Thymus (tissue), 14 donors: ENCODE data around the gene SRPK3. TPM values are rescaled to one million over a fixed set of nuclear protein-coding genes. Genes with fewer than 3 reads are reported as not detected.

Source experiments
- DNase-seq, 9 donors: peaks; one replicate each; pipeline ENCODE4 v3.0.0-alpha.2; 2013; ENCODE audit warnings: low spot score in 9 of 9, low read depth in 6 of 9, missing footprints in 1 of 9
- H3K27ac ChIP-seq, 2 donors: one replicate each; pipeline ENCODE4 v1.5.1; 2013; ENCODE audit warnings: control low read depth in 1 of 2, low read depth in 1 of 2, low read length in 1 of 2, mild to moderate bottlenecking in 1 of 2, moderate library complexity in 1 of 2
- H3K27me3 ChIP-seq, 2 donors: one replicate each; pipeline ENCODE4 v1.5.1; 2013; ENCODE audit warnings: low read length in 1 of 2; ENCODE audit not compliant: control insufficient read depth in 2 of 2, insufficient read depth in 1 of 2
- H3K36me3 ChIP-seq, 2 donors: one replicate each; pipeline ENCODE4 v1.5.1; 2013; ENCODE audit warnings: low read length in 1 of 2, mild to moderate bottlenecking in 1 of 2, moderate library complexity in 1 of 2; ENCODE audit not compliant: control insufficient read depth in 2 of 2, insufficient read depth in 2 of 2
- H3K4me1 ChIP-seq, 2 donors: one replicate each; pipeline ENCODE4 v1.5.1; 2013; ENCODE audit warnings: low read length in 2 of 2; ENCODE audit not compliant: control insufficient read depth in 2 of 2, insufficient read depth in 2 of 2
- H3K4me3 ChIP-seq, 2 donors: one replicate each; pipeline ENCODE4 v1.5.1; 2013; ENCODE audit warnings: low read length in 2 of 2, control low read depth in 1 of 2, mild to moderate bottlenecking in 1 of 2
- H3K9me3 ChIP-seq, 2 donors: one replicate each; pipeline ENCODE4 v1.5.1; 2013; ENCODE audit warnings: low read length in 1 of 2, mild to moderate bottlenecking in 1 of 2; ENCODE audit not compliant: control insufficient read depth in 2 of 2, insufficient read depth in 1 of 2
- WGBS: extraction: QIAGEN DNeasy Blood & Tissue Kit; methylation state at CpG from one replicate; pipeline ENCODE4 v1.1.7; 2013; 5-methylcytosine and 5-hydroxymethylcytosine counted together
- long read RNA-seq, 10 donors: transcript quantifications; one replicate each; lab custom pipeline, GENCODE V29; 2026
- polyA plus RNA-seq: library from polyadenylated mRNA; stranded (reverse); fragments of 200-250 nt; gene quantifications from one replicate; pipeline ENCODE4 v1.2.3, GENCODE V29; 2013
- total RNA-seq: library from RNA; stranded (reverse); fragments of 120-200 nt; gene quantifications from one replicate; pipeline ENCODE4 v1.2.4, GENCODE V29; 2013
- donor health status: healthy.

SRPK3 gene, protein sequence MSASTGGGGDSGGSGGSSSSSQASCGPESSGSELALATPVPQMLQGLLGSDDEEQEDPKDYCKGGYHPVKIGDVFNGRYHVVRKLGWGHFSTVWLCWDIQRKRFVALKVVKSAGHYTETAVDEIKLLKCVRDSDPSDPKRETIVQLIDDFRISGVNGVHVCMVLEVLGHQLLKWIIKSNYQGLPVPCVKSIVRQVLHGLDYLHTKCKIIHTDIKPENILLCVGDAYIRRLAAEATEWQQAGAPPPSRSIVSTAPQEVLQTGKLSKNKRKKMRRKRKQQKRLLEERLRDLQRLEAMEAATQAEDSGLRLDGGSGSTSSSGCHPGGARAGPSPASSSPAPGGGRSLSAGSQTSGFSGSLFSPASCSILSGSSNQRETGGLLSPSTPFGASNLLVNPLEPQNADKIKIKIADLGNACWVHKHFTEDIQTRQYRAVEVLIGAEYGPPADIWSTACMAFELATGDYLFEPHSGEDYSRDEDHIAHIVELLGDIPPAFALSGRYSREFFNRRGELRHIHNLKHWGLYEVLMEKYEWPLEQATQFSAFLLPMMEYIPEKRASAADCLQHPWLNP
- total RNA-seq (0.61 TPM), polyA plus RNA-seq (0.75 TPM)
- long read RNA-seq, donor 1, result 0 reads
- long read RNA-seq, donor 2, partial matches to known transcripts, result 62 of 117 reads
- long read RNA-seq, donor 2, other reads (novel, unspliced or antisense), result 55 of 117 reads
- long read RNA-seq, donor 3, result 0 reads
- long read RNA-seq, donor 4, partial matches to known transcripts, result 18 of 37 reads
- long read RNA-seq, donor 4, other reads (novel, unspliced or antisense), result 19 of 37 reads
- long read RNA-seq, donor 5, result 0 reads
- long read RNA-seq, donor 6, result 0 reads
- long read RNA-seq, donor 7, result 0 reads
- long read RNA-seq, donor 8, result 0 reads
- long read RNA-seq, donor 9, result 0 reads
- long read RNA-seq, donor 10, result 0 reads

GRCh38 chrX:153780678-153781427 lies at the start of gene SRPK3:
Gene SRPK3 (plus strand): TSS chrX:153781041. CDS start chrX:153781087, 46 bp downstream.
- H3K9me3 ChIP-seq, result no peaks in the 10 kb centered on the region
- no peak for DNase-seq
- no peak within 1 kb of the TSS for H3K27ac ChIP-seq
- no peaks in the 10 kb centered on the region for H3K4me1 ChIP-seq
- H3K27me3 ChIP-seq, result peaks cover 0 to 30% of the 10 kb centered on the region in 2 donors
- peaks cover 5 to 22% of the 10 kb centered on the region in 2 donors for H3K36me3 ChIP-seq
- WGBS, result 43% methylated on average over 52 of the region's 52 CpGs
- no peak within 1 kb of the TSS for H3K4me3 ChIP-seq

DNA sequence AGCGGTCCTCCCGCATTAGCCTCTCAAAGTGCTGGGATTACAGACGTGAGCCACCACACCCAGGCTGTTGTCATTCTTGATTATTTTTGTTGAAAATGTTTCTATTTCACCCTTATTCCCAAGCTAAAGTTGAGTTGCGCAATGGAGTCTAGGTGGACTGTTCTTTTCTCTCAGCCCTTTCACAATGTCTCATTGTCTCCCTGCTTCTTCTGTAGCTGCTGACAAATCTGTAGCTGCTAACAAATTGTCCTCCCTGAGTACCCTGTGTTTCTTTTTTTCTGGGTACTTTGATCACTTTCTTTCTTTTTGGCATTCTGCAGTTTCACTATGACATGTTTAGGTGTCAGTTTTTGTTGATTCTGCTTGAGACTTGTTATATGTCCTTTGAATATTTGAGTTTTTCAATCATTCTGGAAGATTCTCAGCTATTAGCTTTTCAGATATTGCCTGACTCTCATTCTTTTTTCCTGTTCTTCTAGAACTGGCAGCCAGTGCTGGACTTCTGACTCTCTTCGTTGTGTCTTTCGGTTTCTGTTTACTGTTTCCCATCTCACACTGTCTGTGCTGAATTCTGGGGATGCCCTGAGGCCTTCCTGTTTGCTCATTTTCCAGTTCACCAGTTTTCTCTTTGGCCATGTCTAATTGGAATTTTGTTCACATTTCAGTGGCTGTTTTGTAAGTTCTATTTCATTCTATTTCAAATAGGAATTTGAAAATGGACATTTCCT lies 49.6 kb upstream of the SRPK3 start:
- H3K27me3 ChIP-seq, result no peaks in the 10 kb centered on the region
- peaks cover 0 to 13% of the 10 kb centered on the region in 2 donors for H3K36me3 ChIP-seq
- H3K4me3 ChIP-seq, result no peak overlapping the region
- peaks cover 6 to 18% of the 10 kb centered on the region in 2 donors for H3K4me1 ChIP-seq
- no peak for DNase-seq
- WGBS, result 79% methylated on average over 6 of the region's 6 CpGs
- no peak overlapping the region for H3K27ac ChIP-seq
- peaks cover 0 to 5% of the 10 kb centered on the region in 2 donors for H3K9me3 ChIP-seq

DNA sequence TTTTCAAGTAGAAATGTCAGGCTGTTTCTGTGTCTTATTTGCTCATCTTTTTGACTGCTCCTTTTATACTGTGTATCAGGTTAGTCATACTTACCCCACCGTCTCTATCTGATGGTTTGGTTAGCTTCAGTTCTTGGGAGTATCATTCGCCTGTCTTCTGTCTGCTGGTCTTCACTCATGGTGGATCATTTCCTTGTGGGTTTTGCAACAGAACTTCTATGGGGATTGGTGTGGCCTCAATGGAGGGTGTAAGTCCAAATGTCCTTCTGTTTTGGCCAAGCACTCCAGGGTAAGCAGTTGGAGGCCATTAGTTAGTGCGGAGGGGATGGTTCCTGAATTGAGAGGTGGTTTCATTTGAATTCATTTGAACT lies 49.0 kb upstream of the SRPK3 start:
- Histone ChIP-seq H3K9me3 (peaks cover 0 to 5% of the 10 kb centered on the region in 2 donors), H3K4me1 (peaks cover 5 to 13% of the 10 kb centered on the region in 2 donors), H3K4me3 (no peak overlapping the region), H3K27ac (no peak overlapping the region), H3K36me3 (peaks cover 0 to 18% of the 10 kb centered on the region in 2 donors), H3K27me3 (no peaks in the 10 kb centered on the region)
- 65% methylated on average over 3 of the region's 3 CpGs for WGBS
- DNase-seq, result no peak

- H3K27me3 ChIP-seq, result no peaks in the 10 kb centered on the region
- H3K4me3 ChIP-seq, result no peak overlapping the region
- H3K27ac ChIP-seq, result no peak overlapping the region
- H3K36me3 ChIP-seq, result peaks cover 0 to 23% of the 10 kb centered on the region in 2 donors
- H3K4me1 ChIP-seq, result peaks cover 4 to 7% of the 10 kb centered on the region in 2 donors
- no peak for DNase-seq
- 97% methylated on average over 14 of the region's 14 CpGs for WGBS
- H3K9me3 ChIP-seq, result peaks cover 0 to under 1% of the 10 kb centered on the region in 2 donors
These were observed 48.4 kb upstream of the SRPK3 start for GRCh38 chrX:153732401-153732800.

GRCh38 chrX:153733651-153734240 lies 47.1 kb upstream of the SRPK3 start:
- WGBS, result 95% methylated on average over 15 of the region's 15 CpGs
- H3K27me3 ChIP-seq, result no peaks in the 10 kb centered on the region

GRCh38 chrX:153734871-153735270 lies 46.0 kb upstream of the SRPK3 start:
- WGBS, result 100% methylated on average over 2 of the region's 2 CpGs

More at GRCh38 chrX:153733651-153734240, 47.1 kb upstream of the SRPK3 start:
- H3K4me1 ChIP-seq, result no peaks in the 10 kb centered on the region
- H3K36me3 ChIP-seq, result peaks cover 0 to 27% of the 10 kb centered on the region in 2 donors
- no peak overlapping the region for H3K4me3 ChIP-seq
- no peak for DNase-seq
- no peak overlapping the region for H3K27ac ChIP-seq
- H3K9me3 ChIP-seq, result no peaks in the 10 kb centered on the region

DNA sequence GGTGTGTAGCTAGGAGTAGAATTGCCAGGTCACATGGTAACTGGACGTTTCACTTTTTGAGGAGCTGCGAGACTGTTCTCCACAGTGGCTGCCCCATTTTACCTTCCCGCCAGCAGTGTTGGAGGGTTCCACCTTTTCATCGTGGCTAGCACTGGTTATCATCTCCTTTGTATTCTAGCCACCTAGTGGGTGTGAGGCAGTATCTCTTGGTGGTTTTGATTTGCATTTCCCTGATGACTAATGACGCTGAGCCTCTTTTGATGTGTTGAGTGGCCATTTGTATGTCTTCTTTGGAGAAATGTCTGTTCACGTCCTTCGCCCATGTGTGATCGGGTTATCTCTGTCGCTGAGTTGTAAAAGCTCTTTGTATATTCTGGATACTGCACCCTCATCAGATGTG lies 45.6 kb upstream of the SRPK3 start:
- Histone ChIP-seq H3K4me3 (no peak overlapping the region), H3K9me3 (no peaks in the 10 kb centered on the region), H3K36me3 (peaks cover 0 to 19% of the 10 kb centered on the region in 2 donors), H3K27me3 (no peaks in the 10 kb centered on the region), H3K27ac (no peak overlapping the region), H3K4me1 (peaks cover 0 to 11% of the 10 kb centered on the region in 2 donors)
- no peak for DNase-seq
- WGBS, result 91% methylated on average over 9 of the region's 9 CpGs

More at GRCh38 chrX:153734871-153735270, 46.0 kb upstream of the SRPK3 start:
- Histone ChIP-seq H3K36me3 (peaks cover 0 to 19% of the 10 kb centered on the region in 2 donors), H3K4me1 (peaks cover 0 to 7% of the 10 kb centered on the region in 2 donors), H3K27ac (no peak overlapping the region), H3K9me3 (no peaks in the 10 kb centered on the region), H3K4me3 (no peak overlapping the region), H3K27me3 (no peaks in the 10 kb centered on the region)
- DNase-seq, result no peak
